Stimulated activated CD8-positive, alpha-beta memory T cell treated with anti-CD3 and anti-CD28 coated beads, Interleukin-2, amount 100 ng/mL, for 48 hours (primary cell): Measurements from ENCODE around the gene PDE6H.

Experiments
- DNase-seq, 2 donors: peaks; one replicate each; pipeline ENCODE4 v3.0.0-alpha.2; 2020; ENCODE audit warnings: low read depth in 2 of 2

The PDE6H gene

DNA sequence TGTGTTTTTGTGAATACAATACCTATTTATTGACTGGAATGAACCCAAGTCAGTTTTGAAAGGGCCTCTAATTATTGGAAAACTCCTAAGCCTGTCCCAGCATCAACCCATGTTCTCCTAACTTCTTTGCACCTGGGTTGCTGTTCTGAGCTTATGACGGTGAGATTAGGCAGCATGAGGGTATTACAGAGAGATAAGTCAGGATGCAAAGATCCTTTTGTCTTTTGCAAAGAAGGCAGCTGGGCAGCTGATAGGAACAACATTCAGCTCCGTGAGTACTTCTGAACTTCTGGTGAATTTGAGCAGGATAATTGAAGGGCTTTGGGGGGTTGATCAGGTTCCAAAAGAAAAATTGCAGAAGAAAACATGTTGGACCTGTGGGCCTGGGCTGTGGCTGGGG, at the start of gene PDE6H:
Gene PDE6H, plus strand, starts transcription at position 227 of the 400 bp plus-strand sequence. CDS start 4,971 bp downstream, outside the sequence.
- no peak for DNase-seq

DNA sequence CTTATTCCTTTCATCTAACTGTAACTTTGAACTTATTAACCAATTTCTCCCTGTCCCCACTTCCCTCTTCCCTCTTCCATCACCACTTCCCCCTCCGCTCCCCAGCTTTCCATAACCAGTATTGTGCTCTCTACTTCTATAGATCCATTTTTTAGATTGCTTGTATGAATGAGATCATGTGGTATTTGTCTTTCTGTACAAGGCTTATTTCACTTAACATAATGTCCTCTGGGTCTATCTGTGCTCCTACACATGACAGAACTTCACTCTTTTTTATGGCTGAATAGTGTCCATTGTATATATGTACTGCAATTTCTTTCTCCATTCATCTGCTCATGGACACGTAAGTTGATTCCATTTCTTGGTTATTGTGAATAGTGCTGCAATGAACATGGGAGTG, 48.9 kb upstream of the PDE6H start:
- DNase-seq, result no peak

DNA sequence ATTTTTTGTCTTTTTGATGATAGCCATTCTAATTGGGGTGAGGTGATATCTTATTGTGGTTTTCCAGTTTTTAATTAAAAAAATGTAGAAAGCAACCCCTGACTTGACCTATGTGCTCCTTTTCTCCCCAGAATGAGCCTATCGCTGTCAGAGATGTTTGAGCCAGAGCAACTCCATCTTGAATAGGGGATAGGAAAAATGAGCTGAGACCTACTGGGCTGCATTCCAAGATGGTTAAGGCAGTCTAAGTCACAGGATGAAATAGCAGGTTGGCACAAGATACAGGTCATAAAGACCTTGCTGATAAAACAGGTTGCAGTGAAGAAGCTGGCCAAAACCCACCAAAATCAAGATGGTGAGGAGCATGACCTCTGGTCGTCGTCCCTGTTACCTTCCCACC, 48.3 kb upstream of the PDE6H start:
- DNase-seq, result no peak

DNA sequence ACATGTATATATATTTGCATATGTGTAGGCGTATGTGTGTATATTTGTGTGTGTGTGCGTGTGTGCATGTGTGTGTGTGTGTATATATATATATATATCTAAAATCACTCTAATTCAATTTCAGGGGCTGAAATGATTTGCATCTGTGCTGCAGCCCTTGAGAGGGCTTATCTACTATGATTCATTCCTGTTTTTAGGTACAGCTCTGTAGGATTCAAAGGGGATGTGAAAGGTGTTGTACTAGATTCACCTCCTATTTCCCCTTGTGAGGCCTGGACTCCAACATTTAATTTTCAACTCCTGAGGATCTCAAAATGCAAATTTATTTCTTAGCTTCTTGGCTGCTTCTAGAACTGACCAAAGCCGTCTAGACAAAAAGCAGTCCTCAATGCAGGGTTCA, 45.6 kb upstream of the PDE6H start:
- no peak for DNase-seq

DNA sequence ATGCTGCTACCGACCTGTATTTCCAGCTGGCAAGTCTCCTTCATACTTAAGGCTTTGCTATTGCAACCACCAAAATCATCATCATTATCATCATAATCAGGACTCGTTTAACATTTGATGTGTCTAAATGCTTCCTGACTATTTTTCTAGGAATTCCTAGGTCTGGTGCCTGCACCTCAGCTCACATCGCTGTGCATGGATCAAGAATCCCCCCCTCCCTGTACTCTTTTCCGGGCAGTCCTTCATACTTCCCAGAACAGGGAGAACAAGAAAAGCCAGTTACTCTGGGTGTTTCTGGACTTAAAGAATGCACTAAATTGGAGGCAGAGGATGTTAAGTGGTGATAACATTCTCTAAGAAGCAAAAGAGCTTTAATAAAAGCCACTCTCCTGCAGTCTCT, 43.9 kb upstream of the PDE6H start:
- no peak for DNase-seq

DNA sequence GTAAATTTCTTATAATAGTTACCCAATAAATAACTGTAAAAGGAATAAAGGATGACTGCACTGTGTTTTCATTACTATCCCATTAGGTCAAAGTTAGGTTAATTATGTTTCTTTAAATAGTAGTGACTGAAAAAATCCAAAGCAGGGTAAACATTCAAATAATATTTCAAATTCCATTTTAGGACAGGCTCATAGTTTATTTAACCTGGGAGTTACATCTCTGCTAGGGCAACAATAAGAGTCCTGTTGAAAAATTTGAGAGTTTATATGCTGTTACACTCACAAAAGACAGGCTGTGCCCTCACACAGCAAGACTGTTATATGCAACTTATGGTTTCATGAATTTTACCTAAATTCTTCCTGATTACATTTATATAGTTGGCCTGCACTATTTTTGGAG, 42.5 kb upstream of the PDE6H start:
- DNase-seq, result no peak

DNA sequence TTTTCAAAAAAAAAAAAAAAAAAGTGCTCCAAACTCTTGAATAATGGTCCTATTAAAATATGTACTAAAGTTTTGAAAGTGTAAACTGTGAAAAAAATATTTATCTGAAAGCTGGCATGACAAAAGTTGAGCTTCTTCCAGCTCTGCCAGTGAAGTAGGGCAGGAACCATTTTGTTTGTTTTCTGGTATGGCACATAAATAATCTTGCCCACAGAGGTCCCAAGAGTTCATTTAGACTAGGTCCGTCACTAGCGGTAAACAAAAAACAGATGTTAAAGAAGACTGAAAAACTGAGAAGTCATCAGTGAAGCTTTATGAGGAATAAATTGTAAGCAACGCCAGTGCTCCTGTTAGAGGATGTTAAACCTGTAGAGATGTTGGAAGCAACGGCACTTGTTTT, 41.5 kb upstream of the PDE6H start:
- DNase-seq, result no peak

DNA sequence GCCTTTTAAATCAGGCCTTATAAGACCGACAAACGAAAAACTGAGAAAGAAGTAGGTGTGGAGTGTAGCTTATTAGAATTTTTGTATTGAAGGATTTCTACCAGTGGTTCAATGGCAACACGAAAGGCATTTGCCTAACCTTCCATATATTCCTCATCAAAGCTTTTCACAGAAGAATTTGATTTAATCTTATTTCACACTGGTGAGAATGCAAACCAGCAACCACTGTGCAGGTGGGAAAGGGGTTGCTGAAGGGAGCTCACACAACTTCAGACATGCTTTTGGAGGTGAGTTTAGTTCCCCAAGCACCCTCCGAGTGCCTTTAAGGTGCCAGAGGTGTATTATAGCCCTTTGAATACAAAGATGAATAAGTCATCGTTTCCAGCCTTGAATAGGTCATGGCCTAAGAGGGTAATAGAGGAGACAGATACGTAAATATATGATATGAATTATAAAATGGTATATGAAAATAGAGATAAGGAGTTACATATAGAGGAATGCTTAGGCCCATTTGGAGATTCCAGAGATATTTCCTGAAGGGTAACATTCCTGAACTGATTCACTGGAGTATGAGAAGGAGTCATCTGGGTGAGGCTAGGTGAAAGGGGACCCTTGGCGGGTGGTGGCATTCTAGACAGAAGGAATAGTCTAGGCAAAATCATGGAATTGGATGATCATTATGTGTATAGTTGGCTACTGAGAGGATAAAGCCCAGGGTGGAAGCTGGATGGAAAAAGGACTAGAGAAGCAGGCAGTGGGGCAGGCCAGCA, 40.9 kb upstream of the PDE6H start:
- no peak for DNase-seq

DNA sequence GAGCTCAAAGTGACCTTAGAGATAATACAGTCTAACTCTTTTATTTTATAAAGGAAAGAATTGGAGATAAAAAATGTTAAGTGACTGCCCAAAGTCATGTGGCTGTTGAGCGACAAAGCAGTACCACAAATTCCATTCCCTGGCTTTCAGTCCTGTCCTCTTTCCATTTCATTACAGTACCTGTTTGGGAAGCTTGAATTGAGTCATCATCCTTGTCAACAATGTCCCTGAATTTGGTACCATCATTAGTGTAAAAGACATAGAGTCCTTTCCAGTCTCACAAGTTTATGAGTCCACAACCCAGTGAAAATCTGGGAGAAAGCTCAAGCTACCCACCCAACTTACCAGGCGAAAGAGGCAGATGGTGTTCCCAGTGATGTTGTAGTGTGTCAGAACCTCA, 38.3 kb upstream of the PDE6H start:
- DNase-seq, result no peak

DNA sequence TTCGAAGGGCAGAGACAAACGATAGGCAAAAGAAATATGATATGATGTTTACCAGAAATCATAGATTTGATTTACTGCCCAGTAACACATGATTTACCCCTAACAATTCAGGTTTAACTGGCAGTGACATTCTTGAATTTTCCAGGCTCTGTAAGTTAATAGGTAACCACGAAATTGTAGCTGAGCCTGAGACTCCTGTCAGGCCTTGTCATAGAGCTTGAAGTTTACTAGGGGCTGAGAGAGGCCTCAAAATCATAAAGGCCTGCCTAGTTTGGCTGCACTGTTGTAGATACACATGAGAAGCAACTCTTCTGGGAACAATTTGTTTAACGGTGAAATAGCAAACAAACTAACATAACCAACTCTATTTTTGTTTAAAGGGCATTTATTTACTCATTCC, 37.8 kb upstream of the PDE6H start:
- no peak for DNase-seq

DNA sequence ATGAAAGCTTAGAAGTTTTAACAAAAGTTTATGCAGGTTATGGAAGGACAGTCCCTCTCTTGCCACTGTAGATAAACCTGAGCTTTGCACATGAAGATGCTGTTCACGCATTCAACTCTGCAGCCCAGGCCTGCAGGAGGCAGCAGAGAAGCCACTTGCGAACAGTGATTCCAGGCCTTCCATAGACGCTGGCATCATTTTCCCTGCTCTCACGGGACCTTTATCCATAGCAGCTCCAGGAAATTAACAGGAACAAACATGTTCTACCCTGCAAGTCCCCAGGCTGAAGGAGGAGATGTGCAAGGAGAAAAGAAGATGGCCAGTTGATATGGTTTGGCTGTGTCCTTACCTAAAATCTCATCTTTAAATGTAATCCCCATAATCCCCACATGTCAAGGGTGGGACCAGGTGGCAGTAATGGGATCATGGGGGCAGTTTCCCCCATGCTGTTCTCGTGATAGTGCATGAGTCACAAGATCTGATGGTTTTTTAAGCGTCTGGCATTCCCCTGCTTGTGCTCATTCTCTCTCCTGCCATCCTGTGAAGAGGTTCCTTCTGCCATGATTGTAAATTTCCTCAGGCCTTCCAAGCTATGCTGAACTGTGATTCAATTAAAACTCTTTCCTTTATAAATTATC, 36.5 kb upstream of the PDE6H start:
- no peak for DNase-seq

DNA sequence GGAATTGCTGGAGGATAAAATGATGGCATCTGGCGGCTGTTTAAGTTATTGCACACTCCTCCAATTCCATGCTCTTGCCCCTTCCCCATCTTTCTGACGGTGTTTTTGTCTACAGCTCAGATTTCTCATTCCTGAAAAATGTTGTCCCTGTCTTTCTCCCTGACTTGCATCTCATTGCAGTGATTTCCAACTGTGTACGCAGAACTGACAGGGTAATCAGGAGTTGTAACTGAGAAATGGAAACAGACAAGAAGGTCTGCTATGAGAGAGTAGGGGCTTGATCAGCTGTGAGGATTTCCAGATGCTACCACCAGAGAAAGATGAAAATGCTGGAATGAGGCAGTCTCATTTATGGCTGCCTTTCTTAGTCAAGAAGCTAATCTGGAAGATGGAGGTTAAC, 35.8 kb upstream of the PDE6H start:
- no peak for DNase-seq

DNA sequence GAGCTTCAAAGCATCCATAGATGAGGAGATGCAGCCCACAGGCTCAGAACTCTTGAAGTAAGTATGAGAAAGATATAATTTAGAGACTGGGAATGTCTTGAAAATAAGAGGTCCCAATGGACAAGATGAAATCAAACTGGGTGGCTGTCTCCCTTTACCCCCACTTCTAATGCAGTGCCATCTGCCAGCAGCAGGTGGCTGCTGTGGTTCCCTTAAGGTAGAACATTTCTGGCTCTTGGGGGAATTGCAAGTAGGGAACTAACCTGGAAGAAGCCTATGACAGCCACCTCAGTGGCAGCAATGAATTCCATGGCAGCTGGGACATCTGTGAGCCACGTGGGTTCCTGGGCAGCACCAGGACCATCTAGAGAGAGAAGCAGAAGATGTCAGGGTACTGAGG, 35.2 kb upstream of the PDE6H start:
- no peak for DNase-seq

DNA sequence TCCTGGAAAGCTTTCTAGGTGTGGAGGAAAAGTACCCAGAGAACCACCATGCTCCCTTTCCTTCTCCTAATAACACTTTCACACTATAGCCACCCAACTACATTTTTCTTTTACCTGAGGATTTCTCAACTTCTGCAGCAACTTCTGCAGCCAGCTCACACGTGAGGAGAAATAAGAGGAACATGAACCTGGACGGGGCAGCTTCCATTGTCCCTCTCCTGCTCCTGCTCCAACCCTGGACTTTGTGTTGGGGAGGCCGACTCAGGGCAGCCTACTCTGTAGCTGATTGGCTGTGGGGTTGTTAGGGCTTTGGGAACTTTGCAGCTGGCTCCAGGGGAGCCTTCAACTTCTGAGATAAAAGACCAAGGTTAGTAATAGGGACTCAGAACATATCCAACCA, 34.5 kb upstream of the PDE6H start, which contains the start of gene ERP27:
Gene ERP27, minus strand, starts transcription at position 237 of the 400 bp plus-strand sequence. Its CDS starts 29 bp downstream, at position 208.
- DNase-seq, result no peak

DNA sequence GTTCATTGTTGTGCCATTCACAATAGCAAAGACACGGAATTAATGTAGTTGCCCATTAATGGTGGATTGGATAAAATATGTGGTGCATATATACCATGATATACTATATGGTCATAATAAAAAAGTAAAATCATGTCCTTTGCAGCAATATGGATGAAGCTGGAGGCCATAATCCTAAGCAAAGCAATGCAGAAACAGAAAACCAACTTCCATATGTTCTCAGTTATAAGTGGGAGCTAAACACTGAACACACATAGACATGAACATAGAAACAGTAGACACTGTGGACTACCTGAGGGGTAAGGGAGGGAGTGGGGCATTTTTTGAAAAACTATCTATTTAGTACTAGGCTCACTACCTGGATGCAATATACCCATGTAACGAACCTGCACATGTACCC, 31.5 kb upstream of the PDE6H start:
- DNase-seq, result no peak

DNA sequence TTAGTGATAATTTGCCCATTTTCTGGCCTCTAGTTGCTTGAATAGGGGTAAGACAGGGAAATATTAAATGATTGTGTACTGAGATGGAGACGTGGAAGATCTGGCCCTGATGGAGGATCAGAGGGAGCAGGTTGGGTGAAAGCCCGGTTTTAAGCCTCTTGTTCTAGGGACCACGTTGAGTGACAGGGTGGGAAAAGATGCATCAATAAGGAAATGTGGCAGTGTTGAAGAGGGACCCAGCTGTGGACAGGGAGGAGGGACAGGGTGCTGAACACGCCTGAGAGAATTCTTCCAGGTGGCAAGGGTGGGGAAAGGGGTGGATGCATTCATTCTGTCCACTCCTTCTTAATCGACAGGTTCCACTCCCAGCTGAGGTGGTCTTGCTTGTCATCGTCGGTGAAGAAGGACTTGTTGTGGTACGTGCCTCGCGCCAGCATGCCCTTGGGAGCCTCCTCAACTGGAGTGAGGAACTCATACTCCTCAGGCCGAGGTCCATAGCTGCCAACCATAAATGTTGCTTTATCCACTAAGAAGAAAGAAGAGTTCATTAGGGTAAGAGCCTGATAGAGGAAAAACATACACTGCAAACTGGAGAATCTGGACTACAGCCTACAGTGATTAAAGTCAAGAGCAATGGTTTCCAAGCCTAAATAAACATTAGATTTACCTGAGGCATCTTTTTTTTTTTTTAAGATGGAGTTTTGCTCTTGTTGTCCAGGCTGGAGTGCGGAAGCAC, 30.5 kb upstream of the PDE6H start:
- DNase-seq, result no peak

DNA sequence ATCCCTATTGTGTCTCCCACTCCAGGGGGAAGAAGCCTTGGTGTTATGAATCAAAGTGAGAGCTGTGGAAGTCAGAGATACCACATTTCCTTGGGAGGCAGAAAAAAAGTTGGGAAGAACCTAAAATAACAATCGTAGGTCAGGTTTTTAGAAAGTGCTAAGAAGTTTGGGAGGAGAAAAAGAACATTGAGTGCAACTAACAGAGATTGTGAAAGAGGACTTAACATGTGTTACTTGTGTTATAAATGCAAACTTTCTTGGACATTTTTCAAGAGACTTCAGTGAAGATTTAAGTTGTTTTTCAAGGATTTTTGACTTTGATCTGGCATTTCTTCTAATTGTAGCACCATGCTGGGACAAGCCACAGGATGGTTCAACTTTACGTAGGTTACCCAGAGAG, 26.7 kb upstream of the PDE6H start:
- no peak for DNase-seq

DNA sequence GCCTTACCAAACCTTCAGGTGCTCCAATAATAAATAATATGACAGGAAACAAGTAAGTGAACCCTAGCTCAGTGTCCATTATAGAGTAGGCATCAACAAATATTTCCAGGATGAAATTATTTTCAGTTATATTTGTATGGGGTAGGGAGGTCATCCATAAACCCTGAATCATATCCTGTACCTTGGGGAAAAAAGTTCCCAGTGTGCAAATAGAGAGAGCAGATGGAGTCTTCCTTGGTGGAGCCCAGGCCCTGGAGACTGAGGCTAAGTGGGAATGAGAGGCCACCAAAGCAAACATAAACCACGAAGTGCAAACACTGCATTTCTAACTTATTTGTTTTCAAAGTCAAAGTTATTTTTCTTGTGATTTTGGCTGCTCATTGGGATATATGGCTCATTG, 26.0 kb upstream of the PDE6H start:
- DNase-seq, result no peak

DNA sequence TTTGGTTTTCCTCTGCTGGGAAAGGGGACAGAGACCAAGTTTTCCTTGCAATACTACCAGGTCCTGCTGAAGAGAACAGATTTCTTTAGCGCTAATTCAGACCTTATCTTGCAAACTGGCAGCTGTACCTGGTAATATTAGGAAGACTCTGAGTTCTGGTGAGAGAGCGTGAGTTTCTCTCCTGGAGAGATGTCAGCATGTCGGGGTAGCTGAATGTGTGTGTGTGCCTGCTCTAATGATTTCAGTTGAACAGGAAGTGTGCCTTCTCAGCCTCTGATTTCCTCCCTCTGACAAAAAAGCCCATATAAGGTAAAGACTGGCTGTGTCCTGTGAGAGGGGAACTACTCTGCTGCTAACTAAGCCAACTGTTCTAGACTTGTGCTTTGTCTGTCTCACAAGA, 24.2 kb upstream of the PDE6H start:
- DNase-seq, result no peak

DNA sequence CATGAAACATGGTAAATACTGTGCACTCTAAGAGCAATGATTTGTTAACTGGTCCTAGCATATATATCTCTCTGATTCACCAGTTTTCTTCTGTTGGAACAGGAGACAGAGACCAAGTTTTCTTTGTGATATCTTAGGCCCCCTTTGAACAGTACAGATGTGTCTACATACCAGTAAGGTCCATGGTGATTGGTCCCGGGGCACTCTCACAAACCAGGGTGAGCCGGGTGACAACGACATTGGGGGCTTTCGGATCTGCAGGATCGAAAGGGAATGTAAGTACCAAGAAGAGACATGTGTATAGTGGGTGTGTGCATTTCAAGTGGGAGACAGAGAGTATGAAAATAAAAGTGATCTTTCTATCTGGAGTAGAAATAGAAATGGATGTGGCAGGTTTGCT, 23.2 kb upstream of the PDE6H start:
- DNase-seq, result peak in 1 of 2 donors; percentile 40

DNA sequence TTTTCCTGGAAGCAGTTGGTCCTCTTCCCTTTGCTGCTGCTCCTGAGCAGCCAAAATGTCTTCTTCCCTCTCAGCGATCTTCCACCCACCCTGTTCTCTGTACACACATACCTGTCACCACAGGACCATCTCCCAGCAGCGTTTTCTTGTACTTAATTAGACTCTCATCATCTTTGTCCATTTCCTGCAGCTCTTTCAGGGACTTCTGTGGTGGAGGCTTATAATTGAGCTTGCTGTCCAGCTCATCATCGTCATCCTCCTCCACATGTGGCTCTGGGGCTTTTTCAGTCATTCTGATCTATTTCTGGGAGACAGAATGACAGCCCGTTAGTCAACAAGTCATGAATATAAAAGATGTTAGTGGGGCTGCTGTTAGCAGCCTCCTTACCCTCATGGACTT, 22.4 kb upstream of the PDE6H start:
- DNase-seq, result no peak

DNA sequence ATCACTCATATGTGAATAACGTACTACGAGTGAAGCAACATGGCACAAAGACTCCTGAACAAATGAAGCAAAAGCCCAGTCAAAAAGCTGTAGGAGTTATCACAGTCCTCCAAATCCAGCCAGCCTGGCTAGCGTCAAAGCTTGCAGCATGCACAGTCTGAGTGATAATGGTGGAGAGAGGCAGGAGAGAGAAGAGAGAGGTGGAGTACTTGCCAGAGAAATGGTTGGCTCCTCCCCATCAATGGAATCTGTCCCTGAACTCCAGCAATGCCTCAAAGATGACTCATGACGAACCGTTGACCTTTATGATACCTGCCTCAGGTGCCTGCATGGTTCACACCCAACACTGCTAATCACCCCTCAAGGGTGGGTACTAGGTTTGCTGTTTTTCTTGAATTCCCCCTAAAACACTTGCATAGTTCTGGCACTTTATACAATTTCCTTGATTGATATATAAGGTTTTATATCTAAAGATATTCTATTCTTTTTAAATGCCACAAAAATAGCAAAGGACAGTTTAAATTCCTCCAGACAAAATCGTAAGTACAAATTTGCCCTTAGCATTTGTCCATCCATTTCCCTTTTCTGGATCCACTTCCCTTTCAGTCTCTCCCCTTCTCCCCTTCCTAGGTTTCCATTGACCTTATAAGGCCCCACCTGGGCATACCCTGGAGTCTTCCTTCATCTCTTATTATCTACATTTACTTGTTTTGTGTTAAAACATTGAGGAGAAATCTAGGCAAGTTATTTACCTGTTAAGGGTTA, 21.7 kb upstream of the PDE6H start:
- DNase-seq, result no peak
